Measurements from ENCODE around the gene DGKG. TPM values are rescaled to one million over a fixed set of nuclear protein-coding genes. Genes with fewer than 3 reads are reported as not detected.

Gene DGKG
- total and polyA plus RNA-seq, 9 of the 15 experiments (the other 6 are each of a cell fraction or from before 2014, with no cell fraction given), result 0.01 to 0.36 (median 0.15) TPM

GRCh38 chr3:186333256-186333655 lies 28.8 kb downstream of the DGKG start (continued):
- TF ChIP-seq RAD21 (CRISPR knock-in tag; conservative IDR thresholded peaks at IDR 0.05 in 1 of 2, IDR thresholded peaks at IDR 0.05 in 1 of 2) (no peak), ZNF253 (CRISPR knock-in tag; conservative IDR thresholded peaks at IDR 0.05) (no peak), KDM4B (IDR thresholded peaks at IDR 0.05; ENCODE audit: borderline replicate concordance in 2 of 2, low read depth in 1 of 2) (no peak), ZNF263 (CRISPR knock-in tag; IDR thresholded peaks at IDR 0.05; ENCODE audit: borderline replicate concordance) (no peak), LARP7 (IDR thresholded peaks at IDR 0.05) (no peak), ZNF445 (CRISPR knock-in tag; IDR thresholded peaks at IDR 0.05; ENCODE audit: low read depth) (no peak), CBFB (CRISPR knock-in tag; IDR thresholded peaks at IDR 0.05) (no peak), BRD4 (IDR thresholded peaks at IDR 0.05) (no peak)

GRCh38 chr3:186330772-186331460 lies 31.1 kb downstream of the DGKG start:
- Histone ChIP-seq H3K4me2 (ENCODE audit: insufficient read depth, low read length) (no peak overlapping the region), H3K36me3 (ENCODE audit: control insufficient read depth, insufficient read depth, low read length) (no peaks in the 10 kb centered on the region), H3K27me3 (ENCODE audit: control insufficient read depth in 2 of 2, insufficient read depth in 2 of 2, low read length in 2 of 2) (peaks cover 0 to 4% of the 10 kb centered on the region in 2 experiments; a peak in 1 of 5 replicates), H3K4me1 (replicated peaks in 1 of 2; ENCODE audit: control insufficient read depth in 2 of 2, insufficient read depth in 2 of 2, low read length in 2 of 2) (no peaks in the 10 kb centered on the region), H2AFZ (ENCODE audit: low read depth, low read length) (no peak overlapping the region), H3K9me3 (replicated peaks; ENCODE audit: control insufficient read depth, insufficient read depth, low read depth, low read length) (no peaks in the 10 kb centered on the region), H3K79me2 (ENCODE audit: control insufficient read depth, insufficient read depth, low read length) (no peaks in the 10 kb centered on the region), H3K9me1 (ENCODE audit: control insufficient read depth, insufficient read depth, low read length) (no peaks in the 10 kb centered on the region), H3K27ac (ENCODE audit: extremely low read depth, low read depth, low read length) (no peak overlapping the region), H3K4me3 (no peak overlapping the region), H4K20me1 (replicated peaks; ENCODE audit: control insufficient read depth, insufficient read depth, low read length) (no peaks in the 10 kb centered on the region), H3K9ac (ENCODE audit: insufficient read depth in 1 of 2, low read depth in 2 of 2, low read length in 2 of 2) (no peak overlapping the region)
- WGBS (ENCODE audit: insufficient coverage, low coverage, missing lambda C conversion rate), result 0% methylated on average over 6 of the region's 6 CpGs
- FAIRE-seq (no peak), DNase-seq (ENCODE audit: extremely low read depth in 1 of 4, low spot score in 3 of 4) (no peak), ATAC-seq (no peak)
- in situ Hi-C loops (cut with MboI) (no loop called here), intact Hi-C loops (cut with micrococcal nuclease) (no loop called here)
- TF ChIP-seq NFATC3 (IDR thresholded peaks at IDR 0.05), result no peak
- no peak for TF ChIP-seq KLF1 (tag; IDR thresholded peaks at IDR 0.05)
- TF ChIP-seq ILF3 (IDR thresholded peaks at IDR 0.05; ENCODE audit: borderline replicate concordance), result no peak
- no peak for TF ChIP-seq ZEB2 (IDR thresholded peaks at IDR 0.05)
- POLR2A ChIA-PET, result no interaction called here
- no TSS peak for BruUV-seq (replicated peaks)
- CTCF ChIA-PET (ENCODE audit: low intra/inter-chr PET ratio), result no interaction called here
